GM19239 (cell line): ENCODE measurements around the gene UBL4B.

Source experiments
- DNase-seq: peaks from one replicate; pipeline ENCODE4 v3.0.0; 2011; ENCODE audit warnings: low spot score; ENCODE audit not compliant: insufficient read length
- FAIRE-seq: peaks from 2 replicates; lab custom pipeline; 2011; peaks lifted over from hg19 to GRCh38; lab: Jason Lieb, UNC

Gene UBL4B

DNA sequence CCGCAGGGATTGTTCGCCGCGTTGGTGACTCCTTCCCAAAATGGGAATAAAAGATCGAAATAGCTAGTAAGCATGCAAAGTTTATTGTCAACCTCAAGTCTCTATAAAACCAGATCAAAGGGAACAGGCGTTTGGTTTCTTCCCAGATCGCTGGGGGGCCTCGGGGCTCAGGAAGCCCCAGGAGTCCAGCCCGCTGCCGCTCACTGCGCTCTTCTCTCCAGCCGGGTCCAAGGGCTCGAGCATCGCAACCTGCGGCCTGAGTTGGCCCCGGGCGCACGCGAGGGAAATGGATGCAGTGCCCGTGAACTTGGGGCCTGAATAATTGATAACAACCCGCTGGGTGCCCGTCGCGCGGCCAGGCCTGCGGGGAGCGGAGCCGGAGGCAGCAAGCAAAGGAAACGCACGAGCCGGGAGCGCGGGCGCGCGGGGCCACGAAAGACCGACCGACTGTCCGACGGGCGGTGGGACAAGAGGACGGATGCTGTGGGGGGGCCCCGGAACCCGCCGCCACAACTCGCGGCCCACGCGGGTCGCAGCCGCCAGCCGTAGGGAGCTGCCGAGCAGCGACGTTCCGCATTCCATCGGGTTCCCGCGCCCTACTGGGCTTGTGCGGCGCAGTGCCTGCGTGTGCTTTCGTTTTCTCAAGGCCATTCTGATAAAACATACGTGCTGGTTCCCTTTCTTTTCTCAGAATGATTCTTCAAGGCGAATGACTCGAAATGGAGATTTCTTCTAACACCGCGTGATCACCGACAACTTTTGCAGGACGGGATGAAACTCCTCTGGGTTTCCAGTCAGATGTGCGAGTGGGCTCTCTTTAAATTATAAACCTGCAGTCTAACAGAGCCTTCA is 27.8 kb upstream of the UBL4B start:
- no peak for DNase-seq
- FAIRE-seq: no peak

DNA sequence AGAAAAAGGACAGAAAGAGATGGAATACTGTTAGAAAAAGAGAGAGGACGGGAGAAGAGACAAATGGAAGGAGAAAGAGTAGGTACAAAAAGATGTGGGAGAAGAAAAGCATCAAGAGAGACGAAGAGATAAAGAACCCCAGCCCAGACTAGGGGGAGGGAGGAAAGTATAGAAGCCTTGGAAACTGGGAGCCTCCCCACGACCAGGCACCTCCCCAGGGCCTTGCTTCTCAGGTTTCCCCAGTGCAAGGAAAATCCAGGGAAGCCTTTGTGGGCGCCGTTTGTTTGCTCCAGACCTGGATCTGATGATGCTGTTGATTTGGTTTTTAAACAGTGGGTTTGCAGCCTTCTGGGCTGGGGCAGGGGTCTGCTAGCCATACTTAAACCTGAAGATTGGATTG is 26.6 kb upstream of the UBL4B start:
- FAIRE-seq: no peak
- no peak for DNase-seq

DNA sequence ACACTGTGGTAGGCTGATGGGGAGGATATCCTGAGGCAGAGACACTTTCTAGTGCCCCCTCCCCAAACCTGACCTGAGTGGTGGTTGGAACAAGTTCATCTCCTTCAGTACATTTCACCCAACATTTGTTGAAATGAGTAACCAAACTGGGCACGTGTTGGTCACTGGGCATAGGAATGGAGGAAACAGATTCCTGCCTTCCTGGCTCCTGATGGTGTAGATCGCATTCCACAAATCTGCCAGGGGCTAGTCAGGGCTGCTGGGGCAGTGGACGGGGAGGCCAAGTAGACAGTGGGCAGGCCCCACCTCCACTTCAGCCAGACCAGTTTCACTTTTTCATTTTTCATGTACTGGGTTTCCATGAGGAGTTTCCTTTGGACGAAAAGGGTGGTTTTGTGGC is 25.3 kb upstream of the UBL4B start:
- FAIRE-seq (no peak), DNase-seq (no peak)

DNA sequence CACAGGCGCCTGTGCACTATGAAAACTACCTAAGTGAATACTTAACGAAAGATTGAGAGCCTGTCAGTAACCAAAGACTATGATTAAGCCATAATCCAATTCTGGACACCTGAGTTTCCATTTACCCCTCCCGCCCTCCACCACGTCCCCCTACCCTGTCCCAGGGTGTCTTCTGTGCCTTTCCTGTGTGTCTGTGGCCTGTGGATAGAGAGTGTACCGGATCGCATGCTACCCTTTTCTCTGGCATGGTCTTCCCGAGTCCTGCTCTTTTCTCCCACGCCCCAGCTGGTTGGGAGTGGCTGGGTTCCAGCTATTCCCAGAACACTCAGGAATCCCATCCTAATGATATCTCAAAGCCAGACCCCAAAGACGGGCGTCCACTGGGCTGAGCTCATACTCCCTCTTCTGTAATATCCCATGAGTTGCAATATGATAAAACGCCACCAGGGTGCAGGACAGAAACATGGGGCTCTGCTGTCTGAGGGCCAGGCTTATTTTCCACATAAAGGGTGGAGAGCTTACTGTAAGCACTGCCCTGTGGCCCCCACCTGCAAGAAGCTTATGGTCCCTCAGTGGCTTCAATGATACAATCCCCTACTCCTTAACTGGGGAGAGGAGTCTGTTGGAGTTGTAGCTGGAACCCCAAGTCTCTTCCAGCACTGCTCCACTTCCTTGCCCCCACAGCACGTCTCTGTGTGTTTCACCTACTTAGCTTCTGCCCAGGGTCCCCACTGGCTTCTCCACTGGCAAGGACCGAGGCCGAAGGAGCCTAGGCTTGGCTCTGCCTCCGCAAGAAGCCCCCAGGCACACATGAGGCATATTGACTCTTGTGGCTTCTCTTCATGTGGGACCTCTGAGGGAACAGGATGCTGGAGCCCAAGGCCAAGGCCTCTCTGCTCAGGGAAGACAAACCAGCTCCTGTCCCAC is 24.2 kb upstream of the UBL4B start:
- FAIRE-seq (peak; percentile 86), DNase-seq (no peak)

DNA sequence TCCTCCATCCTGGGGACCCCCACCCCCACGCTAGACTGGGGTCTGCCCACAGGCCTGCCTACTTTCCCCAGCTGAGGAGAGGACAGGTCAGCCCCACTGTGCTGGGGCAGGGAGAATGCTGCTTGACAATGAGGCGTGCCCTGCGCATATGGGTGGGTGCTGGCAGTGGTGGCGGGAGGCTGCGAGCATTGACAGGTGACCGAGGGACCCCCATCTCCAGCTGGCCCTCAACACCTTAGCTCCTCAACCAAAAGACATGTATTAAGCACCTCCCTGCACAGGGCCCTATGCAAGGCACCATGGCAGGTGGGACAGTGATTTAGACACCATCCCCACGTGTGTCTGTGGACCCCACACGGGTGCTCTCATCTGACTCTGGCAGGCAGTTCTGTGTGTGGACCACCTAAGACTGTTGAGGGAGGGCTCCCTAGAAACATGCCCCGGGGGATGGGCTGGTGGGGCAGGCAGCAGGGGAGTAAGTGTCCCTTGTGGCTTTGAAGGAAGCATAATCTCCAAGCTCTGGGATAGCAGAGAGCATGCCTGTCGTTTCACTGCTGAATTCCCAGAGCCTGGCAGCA is 23.4 kb upstream of the UBL4B start:
- no peak for DNase-seq
- FAIRE-seq: no peak

DNA sequence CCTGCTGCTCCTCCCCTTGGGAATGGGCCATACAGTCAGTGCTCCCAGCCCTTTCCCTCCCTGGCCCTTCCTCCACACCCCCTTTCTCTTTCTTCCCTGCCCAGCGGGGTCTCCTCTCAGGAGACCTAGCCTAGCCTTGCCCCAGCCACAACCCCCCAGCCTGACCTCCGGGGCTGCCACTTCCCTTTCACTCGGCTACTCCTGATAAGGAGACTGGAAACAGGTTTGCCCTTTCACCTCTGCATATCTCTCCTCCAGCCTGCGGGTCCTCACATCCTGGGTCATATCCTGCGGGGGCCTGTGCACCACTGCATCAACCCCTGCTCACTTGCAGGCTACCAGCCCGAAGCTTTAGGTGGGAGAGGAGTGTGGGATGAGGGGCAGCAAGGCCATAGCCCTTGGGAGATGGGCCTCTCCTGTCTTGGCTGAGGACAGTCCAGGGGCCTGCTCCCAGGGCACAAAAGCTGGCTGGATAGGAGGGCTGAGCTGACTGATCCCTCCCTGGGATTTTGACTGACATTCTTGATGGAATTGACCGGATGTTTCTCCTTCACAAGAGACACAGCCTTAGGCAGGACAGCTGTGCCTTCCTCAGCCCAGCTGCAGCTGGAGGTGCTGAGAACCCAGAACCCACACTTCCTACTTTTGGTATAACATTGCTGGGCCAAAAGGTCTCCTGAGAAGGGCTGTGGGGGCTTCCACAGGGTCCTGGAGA is 22.5 kb upstream of the UBL4B start:
- FAIRE-seq (no peak), DNase-seq (no peak)

DNA sequence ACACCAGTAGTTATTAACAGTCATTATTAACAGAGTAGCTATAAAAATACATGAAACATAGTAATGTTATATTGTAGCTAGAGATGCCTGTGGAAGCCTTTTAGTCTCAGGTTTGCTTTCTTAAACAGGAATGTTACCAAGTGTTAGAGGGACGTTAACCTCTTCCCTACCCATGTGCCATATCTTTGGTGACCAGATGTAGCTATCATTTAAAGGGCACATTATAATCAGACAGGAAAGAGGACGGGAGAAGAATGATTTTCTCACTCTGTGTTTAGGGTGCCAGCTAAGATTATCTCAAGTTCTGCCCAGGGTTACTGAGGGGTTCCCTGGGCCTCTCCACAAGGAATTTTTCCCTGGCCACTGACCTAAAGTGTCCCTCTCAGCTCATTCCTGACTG is 20.9 kb upstream of the UBL4B start:
- no peak for FAIRE-seq
- DNase-seq: no peak

DNA sequence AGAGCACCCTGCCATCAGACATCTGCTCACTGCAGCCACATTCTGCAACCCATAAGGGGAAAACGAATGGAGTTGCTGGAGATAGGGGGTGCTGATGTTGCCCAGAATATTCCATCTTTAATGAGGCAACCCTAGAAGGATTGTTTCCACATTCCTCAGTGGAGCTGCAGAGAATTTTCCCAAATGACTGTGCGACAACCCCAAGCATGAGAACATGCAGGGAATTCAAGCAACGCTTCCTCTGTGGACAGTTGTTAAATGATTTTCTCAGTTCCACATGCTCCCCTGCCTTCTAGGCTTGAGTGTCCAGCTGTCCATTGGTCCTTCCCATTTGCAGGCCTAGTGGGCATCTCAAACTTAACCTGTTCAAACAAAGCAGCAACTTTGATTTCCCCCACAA is 20.5 kb upstream of the UBL4B start:
- FAIRE-seq: no peak

DNA sequence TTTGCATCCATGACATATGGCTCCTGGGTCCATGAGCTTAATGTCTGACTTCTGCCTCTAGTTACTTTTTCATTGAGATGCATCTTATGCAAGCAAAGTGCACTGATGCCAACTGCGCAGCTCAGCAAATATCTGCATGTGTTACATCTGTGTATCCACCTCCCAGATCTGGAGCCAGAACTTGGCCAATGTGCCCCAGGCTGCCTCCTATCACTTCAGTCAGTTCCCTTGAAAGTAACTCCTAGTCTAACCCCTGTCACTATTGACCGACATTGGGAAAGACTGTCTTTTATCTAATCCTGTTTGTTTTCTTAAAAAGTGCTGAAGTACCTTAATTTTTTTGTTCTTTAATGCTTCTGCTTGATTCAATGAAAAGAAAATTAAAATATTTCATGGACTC is 19.3 kb upstream of the UBL4B start:
- FAIRE-seq (no peak), DNase-seq (no peak)

More for the DNA sequence above, 20.5 kb upstream of the UBL4B start:
- no peak for DNase-seq

DNA sequence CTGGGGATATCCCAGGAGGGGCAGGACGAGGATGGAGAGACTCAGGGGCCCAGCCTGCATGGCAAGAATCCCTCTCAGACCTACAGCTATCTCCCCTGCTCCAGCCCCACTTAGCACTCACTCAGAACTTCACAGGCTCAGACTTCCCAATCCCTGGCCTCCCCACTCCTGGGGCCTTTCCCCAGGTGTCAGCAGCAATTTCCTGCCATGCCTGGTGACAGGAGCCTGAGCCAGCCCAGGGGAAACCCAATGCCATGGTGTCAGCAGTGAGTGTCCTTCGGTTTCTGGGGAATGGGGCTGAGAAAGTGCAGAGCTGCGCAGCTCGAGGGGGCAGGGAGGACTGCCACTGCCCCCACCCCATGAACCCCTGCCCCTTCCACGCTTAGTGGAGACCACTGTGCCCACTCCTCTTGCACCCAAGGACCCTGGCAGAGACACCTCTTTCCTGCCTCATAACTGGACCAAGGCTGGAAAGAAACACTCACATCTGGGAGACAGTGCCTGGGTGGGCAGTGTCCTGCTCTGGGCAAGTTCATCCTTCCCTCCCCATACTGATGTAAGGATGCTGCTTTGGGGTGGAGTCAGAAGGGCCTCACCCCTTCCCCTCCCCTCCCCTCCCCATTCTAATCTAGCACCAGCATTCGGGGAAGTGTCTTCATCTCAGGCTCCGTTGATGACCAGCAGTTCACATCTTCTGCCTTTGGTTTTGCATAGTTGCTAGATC is 17.1 kb upstream of the UBL4B start:
- FAIRE-seq: no peak
- no peak for DNase-seq

DNA sequence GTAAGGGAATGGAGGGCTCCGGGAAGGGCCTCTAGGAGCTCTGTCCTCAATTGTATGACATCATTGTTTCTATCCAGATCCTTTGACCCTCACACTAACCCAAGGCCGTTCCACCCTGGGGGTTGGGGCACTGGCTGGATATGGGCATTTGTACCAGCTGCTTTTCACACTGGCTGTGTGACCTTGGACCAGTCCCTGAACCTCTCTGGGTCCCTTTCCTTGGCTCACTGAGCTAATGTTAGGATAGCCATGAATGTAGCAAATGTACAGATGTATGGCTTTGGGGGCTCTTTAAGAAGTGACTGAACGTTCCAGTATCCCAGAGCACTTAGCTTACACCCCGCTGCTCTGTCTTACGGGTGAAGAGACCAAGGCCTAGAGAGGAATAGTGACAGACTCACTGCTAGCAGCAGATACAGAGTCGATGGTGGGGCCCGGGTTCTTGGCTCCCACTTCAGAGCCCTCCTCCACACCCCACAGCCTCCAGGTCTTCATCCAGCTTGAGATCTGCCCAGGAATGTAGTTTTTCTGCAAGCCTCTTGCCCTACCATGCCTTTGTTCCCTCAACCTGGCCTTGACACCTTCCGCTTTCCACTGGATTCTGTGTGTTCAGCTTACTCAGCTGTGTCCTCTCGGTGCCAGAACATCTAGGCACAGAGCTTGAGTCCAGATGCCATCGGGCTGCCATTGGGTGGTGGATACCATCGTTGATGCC is 14.6 kb upstream of the UBL4B start:
- no peak for FAIRE-seq

DNA sequence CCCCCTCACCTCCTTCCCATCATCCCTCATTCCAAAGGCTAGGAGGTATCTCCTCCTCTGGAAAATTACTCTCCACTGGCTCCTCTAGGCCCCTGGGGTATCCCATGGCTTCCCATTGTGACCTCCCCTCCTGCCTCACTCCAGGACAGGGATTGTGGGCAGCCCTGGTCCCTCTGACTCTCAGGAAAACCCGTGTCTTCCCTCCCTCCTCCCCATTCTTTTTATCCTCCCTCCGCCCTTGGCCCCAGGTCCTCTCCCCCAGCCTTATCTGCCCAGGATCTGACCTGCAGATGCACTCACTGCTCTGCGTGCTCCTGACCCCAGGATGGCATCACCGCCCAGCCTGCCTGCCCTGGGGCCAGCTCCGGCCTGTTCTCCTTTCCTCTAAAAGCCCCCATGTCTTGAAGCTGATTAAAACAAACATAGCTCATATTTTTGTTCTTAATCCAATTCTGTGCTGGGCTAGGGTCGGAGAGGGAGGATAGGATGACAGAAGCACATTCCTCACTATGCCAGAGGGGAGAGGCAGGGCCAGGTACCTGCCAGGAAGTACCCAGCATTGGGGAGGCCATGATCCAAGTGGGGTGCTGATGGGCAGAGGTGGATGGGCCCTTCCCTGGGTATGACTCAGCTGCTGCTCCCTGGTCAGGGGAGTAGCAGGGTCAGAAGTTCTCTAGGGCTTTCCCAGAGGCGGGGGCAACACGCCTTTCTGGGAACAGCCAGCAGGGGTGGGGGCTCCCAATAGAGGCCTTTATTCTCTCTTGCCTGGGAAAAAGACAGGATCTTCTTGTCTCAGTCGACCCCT is 13.8 kb upstream of the UBL4B start:
- FAIRE-seq (no peak), DNase-seq (no peak)

More for the DNA sequence above, 14.6 kb upstream of the UBL4B start:
- no peak for DNase-seq

DNA sequence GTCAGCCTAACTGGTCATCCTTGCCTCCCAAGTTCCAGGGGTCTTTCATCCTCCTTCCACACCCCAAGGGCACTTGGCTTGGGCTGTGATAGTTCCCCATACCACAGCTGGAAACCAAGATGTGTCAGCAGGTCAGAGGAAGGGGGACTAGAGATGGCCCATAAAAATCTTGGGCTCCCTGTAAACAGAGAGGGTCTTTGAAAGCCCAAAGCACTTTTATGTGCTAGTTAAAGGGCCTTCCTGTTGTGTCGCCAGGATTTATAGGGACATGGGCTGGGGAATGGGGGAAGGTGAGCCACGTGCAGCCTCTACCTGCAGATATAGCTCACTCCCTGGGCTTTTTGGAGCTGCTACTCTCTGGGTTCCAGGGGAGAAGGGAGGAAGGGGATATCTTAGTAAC is 11.9 kb upstream of the UBL4B start:
- FAIRE-seq (no peak), DNase-seq (no peak)

DNA sequence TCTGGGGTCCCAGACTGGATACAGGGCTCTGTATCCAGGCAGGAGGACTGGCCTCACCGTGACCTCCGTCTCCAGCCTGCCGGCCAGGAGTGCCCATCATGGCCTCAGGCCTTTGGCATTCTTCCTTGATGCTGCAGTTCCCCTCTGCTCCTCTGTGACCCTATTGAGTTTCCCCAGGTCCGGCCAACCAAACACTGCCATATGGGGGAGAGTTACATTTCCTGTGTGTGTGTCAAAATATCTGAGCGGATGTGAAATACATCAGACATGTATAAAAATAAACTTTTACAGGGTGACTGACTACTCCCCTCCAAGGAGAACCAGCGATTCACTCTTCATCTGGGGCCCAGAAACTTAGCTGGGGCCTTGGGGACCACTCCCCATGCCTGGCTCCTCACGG is 10.2 kb upstream of the UBL4B start:
- DNase-seq (no peak), FAIRE-seq (no peak)

DNA sequence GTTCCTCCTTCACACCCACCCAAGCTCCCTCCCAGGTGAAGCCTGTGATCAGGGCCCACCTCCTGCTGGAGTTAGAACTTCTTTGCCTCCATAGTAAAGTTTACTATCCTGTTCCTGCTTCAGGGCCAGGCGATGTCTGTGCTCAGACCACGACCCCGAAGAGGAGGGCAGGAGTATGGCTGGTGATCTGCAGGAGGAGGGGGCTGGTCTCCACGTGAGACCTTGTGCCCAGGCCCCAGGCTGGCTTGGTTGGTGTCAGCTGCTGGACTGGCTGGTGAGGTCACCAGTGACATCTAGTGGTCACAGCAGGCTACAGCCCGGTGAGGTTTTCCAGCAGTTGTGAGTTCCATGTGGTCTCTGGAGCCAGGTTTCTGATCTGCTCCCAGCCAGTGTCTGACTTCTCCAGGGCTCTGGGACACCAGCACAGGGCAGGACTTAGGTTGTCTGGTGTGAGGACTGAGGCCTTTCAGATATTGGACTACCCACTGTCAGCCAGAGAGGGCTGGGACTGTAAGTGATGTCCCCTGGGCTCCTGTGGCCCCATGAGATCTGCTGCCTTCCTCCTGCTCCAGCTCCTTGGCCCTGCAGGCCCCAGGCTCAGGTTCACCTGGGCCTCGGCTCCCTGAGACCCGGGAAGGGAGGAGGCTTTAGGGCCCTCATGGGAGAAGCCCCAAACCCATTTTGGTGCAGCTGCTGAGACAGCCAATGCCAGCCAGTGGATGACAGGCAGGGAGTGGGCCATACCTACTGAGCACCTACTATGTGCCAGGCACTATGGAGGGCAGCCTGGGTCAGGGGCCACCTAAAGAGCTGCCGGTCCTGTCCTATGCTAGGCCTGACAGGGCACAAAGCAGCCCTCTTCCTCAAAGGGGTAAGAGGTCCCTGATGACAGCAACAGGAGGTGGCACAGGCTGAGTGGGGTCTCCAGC is 6.0 kb upstream of the UBL4B start:
- FAIRE-seq: peak; percentile 85

DNA sequence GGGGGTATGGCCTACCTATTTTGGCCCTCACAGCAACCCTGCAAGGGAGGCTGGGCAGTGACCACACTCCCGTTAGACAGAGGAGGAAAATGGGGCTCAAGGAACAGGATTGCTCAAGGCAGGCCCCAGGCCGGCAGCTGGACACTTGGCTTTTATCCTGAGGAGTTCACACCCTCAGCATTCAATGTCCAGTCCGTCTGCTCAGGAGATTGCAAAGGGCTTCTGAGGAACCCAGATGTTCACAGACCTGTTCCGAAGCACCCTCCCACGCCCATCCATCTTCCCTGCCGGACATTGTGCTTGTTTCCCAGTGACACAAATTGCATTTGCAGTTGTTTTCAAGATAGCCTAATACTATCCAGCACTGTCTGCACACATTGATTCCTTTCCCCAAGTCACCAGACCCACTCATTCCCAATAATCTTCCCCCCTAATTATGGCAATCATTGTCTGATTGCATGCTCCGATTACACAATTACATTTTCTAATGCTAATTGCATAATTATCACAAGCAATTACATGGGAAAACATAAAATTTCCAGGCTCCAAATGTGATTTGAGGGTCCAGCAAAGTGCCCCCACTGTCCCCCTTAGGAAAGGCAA is 4.3 kb upstream of the UBL4B start:
- FAIRE-seq (no peak), DNase-seq (no peak)

More for the DNA sequence above, 6.0 kb upstream of the UBL4B start:
- peak; percentile 69 for DNase-seq

DNA sequence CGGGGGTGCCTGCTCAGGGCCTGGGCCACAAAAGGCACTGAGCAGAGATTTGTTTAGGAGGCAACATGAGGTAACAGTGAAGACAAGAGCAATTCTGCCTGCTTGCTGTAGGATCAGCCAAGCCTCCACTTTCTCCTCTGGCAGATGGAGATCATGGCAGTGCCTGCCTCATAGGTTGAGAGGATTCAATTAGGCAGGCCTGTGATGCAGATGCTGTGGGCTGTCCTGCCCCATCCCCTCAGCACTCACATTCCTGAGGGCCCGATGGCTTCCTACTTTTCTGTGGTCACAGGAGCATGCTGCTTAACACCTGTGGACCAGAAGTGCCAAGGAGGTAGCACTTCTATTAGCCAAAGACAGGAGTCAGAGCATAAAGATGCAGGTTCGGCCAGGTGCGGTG is 1.2 kb upstream of the UBL4B start:
- no peak for FAIRE-seq
- DNase-seq: no peak
